AG04450 (cell line): ENCODE results near the gene TMC1. TPM values are rescaled to one million over a fixed set of nuclear protein-coding genes. Genes with fewer than 3 reads are reported as not detected.

Experiments used
- CTCF ChIA-PET: fragments of 300-600, 350-600 bp; formaldehyde crosslinking; extraction: SDS; loops from one replicate; lab custom pipeline; 2022; ENCODE audit warnings: antibody characterized with exemption, inconsistent platforms; lab: Charles Lee
- POLR2A ChIA-PET: fragments of 350-600 bp; formaldehyde crosslinking; extraction: SDS; loops from one replicate; lab custom pipeline; 2021; ENCODE audit warnings: antibody characterized with exemption, inconsistent platforms; lab: Yijun Ruan, JAX
- DNase-seq: peaks from one replicate; pipeline ENCODE4 v3.0.0-alpha.2; 2011; ENCODE audit warnings: low read depth, low spot score
- H3K27ac ChIP-seq: one replicate; pipeline ENCODE4 v1.5.1; 2012; ENCODE audit warnings: low read depth, low read length, control low read depth
- H3K27me3 ChIP-seq: one replicate; pipeline ENCODE4 v1.6.0; 2012; ENCODE audit warnings: low read length; ENCODE audit not compliant: control insufficient read depth, insufficient read depth
- H3K4me3 ChIP-seq: 2 replicates; pipeline ENCODE4 v1.5.1; 2011; ENCODE audit warnings: mild to moderate bottlenecking, low read depth, low read length, control low read depth
- H3K9me3 ChIP-seq: 2 replicates; pipeline ENCODE4 v1.5.1; 2012; ENCODE audit warnings: low read length; ENCODE audit not compliant: control insufficient read depth, insufficient read depth
- polyA plus RNA-seq: library from polyadenylated mRNA; depleted of rRNA; stranded (reverse); fragments of >200 nt; gene quantifications from 2 replicates; pipeline ENCODE4 v1.2.3, GENCODE V29; 2011
- TF ChIP-seq, protein P1 (sequence below): IDR thresholded peaks from 2 replicates; pipeline ENCODE4 v1.5.1; 2011; ENCODE audit warnings: low read depth, low read length, control low read depth, inconsistent platforms

Gene TMC1
- polyA plus RNA-seq, 1 experiment, result not detected

DNA sequence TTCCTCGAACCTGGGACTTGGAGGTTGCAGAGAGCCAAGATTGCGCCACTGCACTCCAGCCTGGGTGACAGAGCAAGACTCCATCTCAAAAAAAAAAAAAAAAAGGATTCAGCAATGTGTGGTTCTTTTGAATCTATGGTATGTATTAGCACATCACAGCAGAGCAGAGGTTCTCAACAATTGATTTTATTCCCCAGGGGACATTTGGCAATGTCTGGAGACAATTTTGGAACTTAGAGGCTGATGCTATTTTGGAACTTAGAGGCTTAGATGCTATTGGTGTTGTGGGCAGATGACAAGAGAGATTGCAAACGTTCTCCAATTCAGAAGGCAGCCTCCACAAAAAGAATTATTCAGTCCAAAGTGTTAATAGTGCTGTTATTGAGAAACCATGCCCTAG lies 115.2 kb downstream of the TMC1 start:
- no peaks in the 10 kb centered on the region for H3K27me3 ChIP-seq
- ChIA-PET POLR2A (no interaction called here), CTCF (no interaction called here)
- no peak for DNase-seq
- H3K27ac ChIP-seq, result no peak overlapping the region
- peaks cover 5% of the 10 kb centered on the region; the same call in 1 of the 2 replicates for H3K9me3 ChIP-seq
- TF ChIP-seq, protein P1, sequence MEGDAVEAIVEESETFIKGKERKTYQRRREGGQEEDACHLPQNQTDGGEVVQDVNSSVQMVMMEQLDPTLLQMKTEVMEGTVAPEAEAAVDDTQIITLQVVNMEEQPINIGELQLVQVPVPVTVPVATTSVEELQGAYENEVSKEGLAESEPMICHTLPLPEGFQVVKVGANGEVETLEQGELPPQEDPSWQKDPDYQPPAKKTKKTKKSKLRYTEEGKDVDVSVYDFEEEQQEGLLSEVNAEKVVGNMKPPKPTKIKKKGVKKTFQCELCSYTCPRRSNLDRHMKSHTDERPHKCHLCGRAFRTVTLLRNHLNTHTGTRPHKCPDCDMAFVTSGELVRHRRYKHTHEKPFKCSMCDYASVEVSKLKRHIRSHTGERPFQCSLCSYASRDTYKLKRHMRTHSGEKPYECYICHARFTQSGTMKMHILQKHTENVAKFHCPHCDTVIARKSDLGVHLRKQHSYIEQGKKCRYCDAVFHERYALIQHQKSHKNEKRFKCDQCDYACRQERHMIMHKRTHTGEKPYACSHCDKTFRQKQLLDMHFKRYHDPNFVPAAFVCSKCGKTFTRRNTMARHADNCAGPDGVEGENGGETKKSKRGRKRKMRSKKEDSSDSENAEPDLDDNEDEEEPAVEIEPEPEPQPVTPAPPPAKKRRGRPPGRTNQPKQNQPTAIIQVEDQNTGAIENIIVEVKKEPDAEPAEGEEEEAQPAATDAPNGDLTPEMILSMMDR, result no peak
- H3K4me3 ChIP-seq, result no peak overlapping the region

DNA sequence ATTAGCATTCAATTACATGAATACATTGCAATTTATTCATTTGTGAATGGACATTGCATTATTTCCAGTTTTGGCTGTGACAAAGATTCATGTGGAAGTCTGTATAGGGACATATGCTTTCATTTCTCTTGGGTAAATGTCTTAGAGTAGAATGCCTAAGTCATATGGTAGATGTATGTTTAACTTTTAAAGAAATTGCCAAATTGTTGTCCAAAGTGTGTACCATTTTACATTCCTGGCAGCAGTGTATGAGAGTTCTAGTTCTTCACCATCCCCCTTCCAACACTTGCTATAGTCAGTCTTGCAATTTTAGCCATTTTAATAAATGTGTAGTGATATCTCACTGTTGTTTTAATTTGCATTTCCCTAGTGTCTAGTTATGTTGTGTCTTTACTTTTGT lies 122.2 kb downstream of the TMC1 start:
- TF ChIP-seq, protein P1, result no peak
- peaks cover 6% of the 10 kb centered on the region for H3K27me3 ChIP-seq
- H3K4me3 ChIP-seq, result no peak overlapping the region
- CTCF ChIA-PET, result no interaction called here
- no peak overlapping the region for H3K27ac ChIP-seq
- no peak for DNase-seq
- POLR2A ChIA-PET, result no interaction called here
- no peaks in the 10 kb centered on the region for H3K9me3 ChIP-seq

DNA sequence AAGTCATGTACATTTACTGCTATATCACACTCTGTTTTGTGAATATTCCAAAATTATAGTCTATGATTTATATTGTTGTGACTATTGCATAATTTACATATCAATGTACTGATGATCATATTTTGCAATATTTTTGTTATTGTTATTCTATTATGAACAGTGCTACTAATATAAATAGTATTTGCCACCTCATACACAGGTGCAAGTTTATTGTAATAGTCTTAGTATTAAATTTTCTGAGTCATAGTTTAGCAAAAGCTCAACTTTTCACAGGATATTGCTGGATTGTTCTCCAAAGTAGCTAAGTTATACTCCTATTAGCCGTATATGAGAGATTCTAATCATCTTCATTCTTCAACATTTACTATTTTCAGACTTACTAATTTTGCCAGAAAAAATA lies 124.7 kb downstream of the TMC1 start:
- Histone ChIP-seq H3K9me3 (no peaks in the 10 kb centered on the region), H3K4me3 (no peak overlapping the region), H3K27me3 (peaks cover 6% of the 10 kb centered on the region), H3K27ac (no peak overlapping the region)
- TF ChIP-seq, protein P1, result no peak
- DNase-seq, result no peak
- ChIA-PET POLR2A (interaction anchor here (0.5 kb wide), 1 partner anchor 121 kb away, joined by 3 read pairs; no protein-coding TSS in a partner anchor), CTCF (no interaction called here)

DNA sequence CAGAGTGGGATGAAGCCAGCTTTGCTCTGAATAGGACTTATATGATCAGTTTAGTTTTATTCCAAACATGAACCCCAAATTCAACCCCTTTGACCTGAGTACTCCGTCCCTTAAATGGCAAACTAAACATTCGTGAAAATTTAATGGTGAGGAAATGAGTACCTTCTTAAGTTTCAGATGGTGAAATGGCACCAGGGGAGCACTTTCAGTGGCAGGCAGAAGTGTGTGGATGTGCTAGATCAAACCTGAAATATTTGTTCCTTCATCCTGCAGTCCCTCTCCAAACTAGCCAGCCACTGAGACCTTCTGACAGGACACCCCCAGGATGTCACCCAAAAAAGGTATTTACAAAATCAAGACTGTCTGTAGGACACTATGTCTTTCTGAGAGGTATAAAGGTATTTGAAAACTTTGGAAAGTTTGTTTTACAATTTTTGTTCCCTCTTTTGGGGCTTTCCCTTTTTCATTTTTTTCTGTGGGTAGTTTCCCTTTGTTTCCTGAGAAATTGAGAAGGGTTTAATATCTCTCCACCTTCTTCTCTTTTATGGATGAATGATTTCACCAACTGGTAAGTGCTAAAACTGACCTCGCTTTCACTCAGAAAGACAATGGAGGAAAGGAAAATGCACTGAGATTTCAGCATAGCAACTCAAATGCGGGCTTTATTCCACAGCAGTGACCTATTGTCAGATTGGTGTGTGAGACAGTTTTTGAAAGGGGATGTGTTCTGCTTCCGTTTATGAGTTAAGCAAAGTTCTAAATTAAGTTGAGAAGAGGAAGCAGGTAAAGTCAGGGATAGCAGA lies 127.1 kb downstream of the TMC1 start:
- ChIA-PET CTCF (no interaction called here), POLR2A (no interaction called here)
- H3K27me3 ChIP-seq, result peaks cover 6% of the 10 kb centered on the region
- no peak for DNase-seq
- no peak overlapping the region for H3K4me3 ChIP-seq
- TF ChIP-seq, protein P1, result no peak
- no peak overlapping the region for H3K27ac ChIP-seq
- no peaks in the 10 kb centered on the region for H3K9me3 ChIP-seq

DNA sequence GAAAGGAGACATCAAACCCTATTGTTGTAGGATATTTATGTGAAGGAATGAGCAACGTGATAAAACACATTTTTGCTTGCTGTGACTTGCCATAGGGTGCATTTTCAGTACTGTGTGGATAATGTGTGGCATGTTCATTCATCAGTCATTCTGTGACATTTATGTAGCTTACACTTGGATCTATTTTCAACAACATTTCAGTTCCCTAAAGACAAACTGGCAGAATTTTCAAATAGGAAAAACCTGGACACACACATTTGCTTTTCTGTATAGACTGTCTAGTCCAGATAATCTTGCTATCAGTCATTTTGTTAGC lies 127.7 kb downstream of the TMC1 start:
- CTCF ChIA-PET, result no interaction called here
- no peak for DNase-seq
- Histone ChIP-seq H3K9me3 (no peaks in the 10 kb centered on the region), H3K4me3 (no peak overlapping the region), H3K27ac (no peak overlapping the region), H3K27me3 (peaks cover 6% of the 10 kb centered on the region)
- POLR2A ChIA-PET, result no interaction called here
- TF ChIP-seq, protein P1, result no peak
